Coronary artery (tissue), 2 donors: ENCODE data around the gene ZNF778.

Experiments used
- DNase-seq: peaks from one replicate; pipeline ENCODE4 v3.0.0-alpha.2; 2017; ENCODE audit warnings: low spot score
- H3K27ac ChIP-seq, 2 donors: fragments of 200-600 bp; sonication (generic); one replicate each; pipeline ENCODE4 v1.5.1; 2016 to 2019
- H3K4me3 ChIP-seq: fragments of 200-600 bp; sonication (generic); 2 replicates; pipeline ENCODE4 v1.5.1; 2016; ENCODE audit warnings: mild to moderate bottlenecking, moderate library complexity
- TF ChIP-seq, protein P1 (sequence below): fragments of 200-600 bp; sonication (generic); IDR thresholded peaks from one replicate; pipeline ENCODE4 v1.5.1; 2019; ENCODE audit warnings: antibody characterized with exemption

The ZNF778 gene

DNA sequence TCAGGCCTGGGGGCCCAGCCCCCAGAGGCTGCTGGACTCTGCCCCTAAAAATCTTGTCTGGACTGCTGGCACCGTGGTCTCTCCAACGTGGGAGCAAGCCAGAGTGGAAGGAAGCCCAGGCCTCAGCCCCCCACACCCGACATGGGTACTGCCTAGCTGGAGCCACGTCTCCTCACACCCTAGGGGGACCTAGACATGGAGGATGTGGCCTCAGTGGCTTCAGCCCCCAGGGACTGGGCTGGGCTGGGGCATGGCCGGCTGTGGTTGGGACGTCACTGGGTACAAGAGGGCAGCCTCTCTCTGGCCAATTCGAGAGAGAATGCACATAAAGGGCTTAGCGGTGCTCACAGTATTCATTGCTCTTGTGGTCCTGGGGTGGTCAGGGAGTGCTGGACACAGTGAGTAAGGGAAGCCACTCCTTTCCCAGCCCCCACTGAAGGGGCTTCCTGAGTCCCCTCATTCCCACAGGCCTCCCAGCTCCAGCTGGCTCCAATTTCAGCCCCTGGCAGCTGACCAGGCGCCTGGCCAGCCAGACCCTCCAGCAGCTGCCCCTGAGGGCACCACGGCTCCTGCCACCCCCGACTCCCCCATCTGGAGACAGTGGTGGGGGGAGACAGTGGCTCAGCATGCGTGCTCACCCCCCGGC, 44.9 kb upstream of the ZNF778 start:
- DNase-seq = no peak
- TF ChIP-seq, protein P1, sequence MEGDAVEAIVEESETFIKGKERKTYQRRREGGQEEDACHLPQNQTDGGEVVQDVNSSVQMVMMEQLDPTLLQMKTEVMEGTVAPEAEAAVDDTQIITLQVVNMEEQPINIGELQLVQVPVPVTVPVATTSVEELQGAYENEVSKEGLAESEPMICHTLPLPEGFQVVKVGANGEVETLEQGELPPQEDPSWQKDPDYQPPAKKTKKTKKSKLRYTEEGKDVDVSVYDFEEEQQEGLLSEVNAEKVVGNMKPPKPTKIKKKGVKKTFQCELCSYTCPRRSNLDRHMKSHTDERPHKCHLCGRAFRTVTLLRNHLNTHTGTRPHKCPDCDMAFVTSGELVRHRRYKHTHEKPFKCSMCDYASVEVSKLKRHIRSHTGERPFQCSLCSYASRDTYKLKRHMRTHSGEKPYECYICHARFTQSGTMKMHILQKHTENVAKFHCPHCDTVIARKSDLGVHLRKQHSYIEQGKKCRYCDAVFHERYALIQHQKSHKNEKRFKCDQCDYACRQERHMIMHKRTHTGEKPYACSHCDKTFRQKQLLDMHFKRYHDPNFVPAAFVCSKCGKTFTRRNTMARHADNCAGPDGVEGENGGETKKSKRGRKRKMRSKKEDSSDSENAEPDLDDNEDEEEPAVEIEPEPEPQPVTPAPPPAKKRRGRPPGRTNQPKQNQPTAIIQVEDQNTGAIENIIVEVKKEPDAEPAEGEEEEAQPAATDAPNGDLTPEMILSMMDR = no peak

DNA sequence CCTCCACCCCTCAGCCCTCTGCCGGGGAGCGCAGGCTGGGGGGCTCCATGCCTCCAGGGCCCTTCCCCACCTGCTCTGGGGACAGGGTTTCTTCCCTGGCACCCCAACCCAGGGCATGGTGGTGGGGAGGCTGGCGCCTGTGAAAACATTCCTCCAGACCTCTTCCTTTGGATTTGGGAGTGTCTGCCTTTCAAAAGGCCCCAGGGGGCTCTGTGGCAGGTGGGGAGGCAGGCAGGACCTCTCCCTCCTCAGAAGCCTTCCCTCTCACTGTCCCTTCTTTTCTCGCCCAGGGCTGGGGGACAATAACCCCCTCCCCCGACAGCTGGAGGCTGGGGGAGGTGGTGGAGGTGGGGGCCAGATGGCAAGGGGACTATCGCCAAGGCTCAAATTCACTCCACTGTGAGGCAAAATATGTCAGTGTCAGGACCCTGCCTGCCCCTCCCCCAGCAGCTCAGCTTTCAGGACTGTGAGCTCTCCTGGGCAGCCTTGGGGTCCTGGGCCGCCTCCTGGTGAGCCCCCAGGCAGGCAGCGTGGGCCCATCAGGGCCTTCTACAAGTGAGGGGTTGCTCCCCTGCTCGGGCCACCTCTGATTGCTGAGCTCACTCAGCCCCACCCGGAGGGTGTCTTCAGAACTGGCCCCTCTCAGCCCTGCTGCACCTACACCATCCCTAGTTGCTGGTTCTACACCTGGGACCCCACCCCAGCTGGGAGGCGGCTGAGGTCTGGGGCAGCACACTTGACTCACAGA, 44.2 kb upstream of the ZNF778 start:
- Histone ChIP-seq H3K4me3 (no peak overlapping the region), H3K27ac (no peak overlapping the region)
- no peak for DNase-seq
- TF ChIP-seq, protein P1 = no peak

More for the DNA sequence above, 44.9 kb upstream of the ZNF778 start:
- no peak overlapping the region for H3K27ac ChIP-seq
- no peak overlapping the region for H3K4me3 ChIP-seq

DNA sequence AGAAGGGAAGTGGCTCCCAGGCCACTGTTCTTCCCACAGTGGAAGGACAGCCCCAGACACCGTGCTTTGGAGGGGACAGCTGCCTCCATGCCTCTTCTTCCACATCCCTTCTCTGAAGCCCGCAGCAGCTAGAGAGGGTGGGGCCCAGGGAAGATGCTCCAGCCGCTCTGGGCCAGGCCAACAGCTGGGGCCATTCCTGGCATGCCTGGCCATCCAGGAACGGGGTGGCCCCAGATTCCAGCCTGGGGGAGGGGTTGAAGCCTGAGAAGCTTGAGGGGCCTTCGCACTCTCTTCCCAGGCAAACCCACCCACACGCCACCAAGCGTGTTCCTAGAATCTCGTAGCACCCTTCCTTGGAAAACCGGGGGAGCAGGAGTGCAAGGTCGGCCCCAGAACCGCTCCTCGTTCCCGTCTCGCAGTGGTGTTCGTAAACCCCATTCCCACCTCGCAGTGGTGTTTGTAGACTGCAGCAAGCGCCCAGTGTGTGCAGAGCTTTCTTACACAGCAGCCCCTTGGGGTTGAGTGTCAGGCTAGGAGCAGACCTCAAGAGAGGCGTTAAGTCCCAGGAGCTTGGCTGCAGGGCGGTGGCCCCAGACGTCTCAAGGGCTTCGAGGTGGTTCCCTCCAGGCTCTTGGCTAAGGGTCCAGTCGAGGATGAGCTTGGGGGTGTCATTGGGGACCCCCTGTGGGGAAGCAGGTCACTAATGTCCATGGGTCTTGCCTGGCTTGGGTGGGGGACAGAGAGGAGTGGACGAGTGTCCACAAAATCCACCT, 43.3 kb upstream of the ZNF778 start:
- Histone ChIP-seq H3K27ac (no peak overlapping the region), H3K4me3 (no peak overlapping the region)
- no peak for DNase-seq
- TF ChIP-seq, protein P1 = no peak

DNA sequence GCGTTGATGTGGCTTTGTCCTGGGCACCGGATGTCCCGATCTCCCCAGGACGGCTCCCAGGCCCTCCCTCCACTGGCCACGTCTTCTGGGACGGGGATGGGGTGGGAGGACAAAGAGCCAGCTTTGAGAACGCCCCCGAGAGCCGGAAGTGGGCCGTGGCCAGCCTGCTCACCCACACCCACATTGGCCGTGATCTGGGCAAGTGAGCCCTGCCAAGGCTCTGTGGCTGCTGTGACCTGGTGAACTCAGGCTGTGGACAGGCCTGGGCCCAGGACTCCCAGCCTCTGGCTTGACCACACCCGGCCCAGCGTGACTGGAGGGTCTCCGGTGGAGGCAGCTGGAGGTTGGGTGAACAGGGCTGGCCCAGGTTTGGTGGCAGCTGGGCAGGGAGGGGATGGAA, 42.6 kb upstream of the ZNF778 start:
- Histone ChIP-seq H3K27ac (no peak overlapping the region), H3K4me3 (no peak overlapping the region)
- DNase-seq = no peak
- TF ChIP-seq, protein P1 = no peak

DNA sequence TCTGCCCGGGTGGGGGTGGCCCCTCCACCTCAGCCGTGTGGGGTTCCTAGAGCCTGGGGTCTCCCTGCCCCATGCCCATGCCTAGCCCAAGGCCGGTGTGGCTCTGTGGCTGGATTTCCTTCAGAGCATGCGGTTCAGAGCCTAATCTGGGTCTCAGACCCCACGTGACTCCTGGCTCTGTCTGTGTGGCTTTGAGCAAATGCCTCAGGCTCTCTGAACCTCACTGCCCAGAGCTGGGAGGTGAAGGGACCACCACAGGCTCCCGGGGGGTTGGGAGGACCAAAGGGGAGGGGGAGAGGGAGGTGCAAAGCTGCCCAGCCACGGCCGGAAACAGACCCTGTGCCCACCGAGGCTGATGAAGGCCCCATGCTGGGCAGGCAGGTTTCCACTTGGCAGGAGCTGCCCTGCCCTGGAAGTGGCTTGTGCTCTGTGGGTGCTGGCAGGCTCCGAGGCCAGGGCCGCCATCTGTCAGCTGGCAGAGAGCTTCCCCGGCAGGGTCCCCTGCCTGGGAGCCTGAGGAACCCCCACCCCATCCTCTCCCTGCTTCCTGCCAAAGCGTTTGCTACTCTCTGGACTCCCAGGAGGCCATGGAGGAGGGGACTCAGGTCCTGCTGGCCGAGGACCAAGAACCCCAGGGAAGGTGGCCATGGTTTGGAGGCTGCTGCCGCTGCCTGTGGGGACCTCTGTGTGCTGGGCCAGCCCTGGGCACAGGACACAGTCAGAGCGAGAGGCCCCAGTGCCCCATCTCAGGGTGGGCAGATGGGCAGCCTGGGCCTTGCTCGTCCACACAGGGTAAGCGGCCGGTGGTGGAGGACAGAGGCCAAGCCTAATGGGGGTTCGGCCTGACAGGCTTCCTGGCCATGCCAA, 42.0 kb upstream of the ZNF778 start:
- DNase-seq = no peak
- H3K27ac ChIP-seq = no peak overlapping the region
- no peak overlapping the region for H3K4me3 ChIP-seq
- TF ChIP-seq, protein P1 = no peak

DNA sequence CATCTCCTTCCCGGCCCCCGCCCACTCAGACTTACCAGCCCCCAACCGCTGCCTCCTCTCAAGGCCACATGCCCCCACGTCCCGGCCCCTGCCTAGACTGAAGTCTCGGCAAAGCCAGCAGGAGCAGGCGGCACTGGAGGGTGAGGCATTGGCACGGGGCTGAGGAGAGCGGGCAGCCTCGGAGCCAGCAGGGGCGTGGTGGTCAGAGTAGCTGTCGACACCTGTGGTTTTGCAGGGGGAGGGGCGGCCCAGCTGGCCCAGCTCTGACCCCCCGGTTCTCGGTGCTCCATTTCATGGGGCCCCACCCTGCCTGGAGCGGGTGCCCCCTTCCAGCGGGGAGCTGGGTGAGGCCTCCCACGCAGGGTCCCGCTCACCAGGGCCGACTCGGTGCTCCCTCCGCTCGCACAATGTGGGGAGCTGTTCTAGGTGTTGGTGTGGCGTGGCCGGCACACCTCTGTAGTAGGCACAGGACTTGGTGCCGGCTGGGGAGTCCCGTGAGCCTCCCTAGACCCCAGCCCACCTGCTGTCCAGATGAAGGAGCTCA, 41.3 kb upstream of the ZNF778 start:
- H3K27ac ChIP-seq = no peak overlapping the region
- TF ChIP-seq, protein P1 = no peak
- DNase-seq = no peak
- no peak overlapping the region for H3K4me3 ChIP-seq
